Hematopoietic multipotent progenitor cell treated with erythropoietin and hydrocortisone succinate and interleukin-3 and kit ligand, for 17 days (in vitro differentiated cells): Measurements from ENCODE around the gene CDKN2B-AS1.

Experiments
- DNase-seq: peaks from one replicate; pipeline ENCODE4 v3.0.0-alpha.2; 2015; ENCODE audit warnings: low spot score

CDKN2B-AS1 gene

DNA sequence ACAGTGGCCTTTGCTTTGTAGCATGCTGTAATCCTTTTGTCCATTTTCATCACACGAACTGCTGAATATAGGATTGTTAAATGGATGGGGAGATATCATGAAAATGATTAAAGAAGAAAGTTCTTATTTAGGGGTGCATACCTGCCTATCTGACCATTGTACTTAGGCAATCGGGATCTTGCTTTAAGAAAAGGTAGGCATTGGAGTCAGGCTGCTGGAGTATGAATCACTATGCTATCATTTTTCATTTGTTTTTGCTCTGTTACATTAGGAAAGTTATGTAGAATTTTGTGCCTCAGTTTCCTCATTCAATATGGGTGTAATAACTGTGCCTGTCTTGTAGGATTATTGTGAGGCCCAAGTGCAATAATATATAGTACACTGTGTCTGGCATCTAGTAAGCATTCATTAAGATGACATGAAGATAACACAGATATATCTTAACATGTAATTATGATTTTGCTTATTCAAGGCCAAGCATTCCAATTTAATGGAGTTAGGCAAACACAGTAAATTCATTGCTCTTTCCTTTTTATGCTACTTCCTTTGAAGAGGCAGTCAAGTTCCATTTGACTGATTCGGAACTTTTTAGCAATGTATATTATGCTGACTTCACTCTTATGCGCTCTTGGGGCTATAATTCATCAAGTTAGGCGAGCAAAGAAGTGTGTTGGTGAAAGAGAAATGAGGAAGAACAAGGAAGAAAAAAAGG, 124.4 kb downstream of the CDKN2B-AS1 start:
- DNase-seq, result no peak

DNA sequence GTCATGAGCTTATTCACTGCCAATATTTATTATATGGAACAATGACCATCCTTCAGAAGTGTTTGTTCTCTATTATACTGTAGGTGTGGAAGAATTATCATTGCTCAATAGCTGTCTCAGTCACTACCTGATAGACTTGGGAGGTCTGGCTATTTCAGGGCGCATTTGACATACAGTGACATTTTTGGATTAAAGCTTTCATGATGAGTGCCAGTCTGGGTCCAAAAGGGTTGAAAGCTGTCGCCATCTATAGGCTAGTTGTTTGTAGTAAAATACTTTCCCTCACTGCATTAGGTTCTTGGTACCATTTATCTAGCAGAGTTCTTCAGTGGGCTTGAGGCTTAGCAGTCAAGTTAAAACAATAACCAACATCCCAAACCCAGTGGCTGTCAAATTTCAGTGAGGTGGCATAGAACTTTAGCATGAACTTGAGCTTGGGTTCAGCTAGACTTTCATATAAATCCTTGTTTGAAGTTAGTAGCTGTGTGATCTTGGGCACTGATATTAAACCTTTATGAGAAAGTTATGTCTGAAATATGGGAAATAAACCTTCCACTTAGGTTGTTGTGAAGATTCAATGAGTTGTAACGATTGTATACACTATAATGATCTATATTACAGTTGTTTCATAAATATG, 125.0 kb downstream of the CDKN2B-AS1 start:
- DNase-seq, result peak; percentile 5

GRCh38 chr9:22120159-22120549, 125.6 kb downstream of the CDKN2B-AS1 start:
- no peak for DNase-seq

- DNase-seq, result no peak
Measured at GRCh38 chr9:22120595-22120994, 126.0 kb downstream of the CDKN2B-AS1 start.

- DNase-seq, result no peak
Measured at GRCh38 chr9:22124263-22125011, 129.8 kb downstream of the CDKN2B-AS1 start.

DNA sequence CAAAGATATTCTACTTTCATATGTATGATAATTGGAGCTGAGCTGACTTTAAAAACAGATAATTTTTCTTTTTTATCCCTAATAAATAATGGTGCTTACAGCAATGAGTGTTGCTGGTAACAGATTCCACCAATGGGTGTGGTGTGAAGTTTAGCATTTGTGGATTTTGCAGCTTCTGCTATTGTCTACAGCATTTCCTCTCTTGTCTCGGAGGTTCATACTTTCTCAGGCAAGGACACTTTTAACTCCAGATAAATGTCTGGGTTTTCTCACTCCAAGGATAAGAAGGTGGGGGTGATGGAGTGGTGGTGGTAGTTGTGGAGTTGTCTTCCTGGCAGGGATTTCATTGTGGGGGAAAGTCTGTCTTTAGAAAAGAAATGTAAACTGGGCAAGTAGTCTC, 134.5 kb downstream of the CDKN2B-AS1 start:
- DNase-seq, result no peak

DNA sequence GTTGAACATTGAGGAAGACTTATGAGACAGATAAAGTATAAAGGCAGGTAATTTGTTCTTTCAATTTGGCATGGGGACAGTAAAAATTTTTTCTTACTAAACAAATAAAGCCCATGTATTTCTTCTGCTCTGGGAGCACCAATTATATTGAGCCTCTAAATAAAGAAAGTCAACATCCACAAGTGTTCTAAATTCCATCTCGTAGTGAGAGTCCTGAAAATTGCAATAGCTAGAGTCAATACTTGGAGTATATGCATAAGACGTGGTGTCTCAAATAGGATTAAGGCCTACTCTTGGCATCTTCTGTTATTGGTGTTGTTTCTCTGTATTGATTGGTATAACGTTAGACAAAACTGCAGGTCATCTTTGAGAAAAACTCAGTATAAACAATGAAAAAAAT, 135.0 kb downstream of the CDKN2B-AS1 start:
- no peak for DNase-seq

- DNase-seq, result no peak
Measured at GRCh38 chr9:22131817-22132216, 137.2 kb downstream of the CDKN2B-AS1 start.

GRCh38 chr9:22134390-22134789, 139.8 kb downstream of the CDKN2B-AS1 start:
- no peak for DNase-seq

DNA sequence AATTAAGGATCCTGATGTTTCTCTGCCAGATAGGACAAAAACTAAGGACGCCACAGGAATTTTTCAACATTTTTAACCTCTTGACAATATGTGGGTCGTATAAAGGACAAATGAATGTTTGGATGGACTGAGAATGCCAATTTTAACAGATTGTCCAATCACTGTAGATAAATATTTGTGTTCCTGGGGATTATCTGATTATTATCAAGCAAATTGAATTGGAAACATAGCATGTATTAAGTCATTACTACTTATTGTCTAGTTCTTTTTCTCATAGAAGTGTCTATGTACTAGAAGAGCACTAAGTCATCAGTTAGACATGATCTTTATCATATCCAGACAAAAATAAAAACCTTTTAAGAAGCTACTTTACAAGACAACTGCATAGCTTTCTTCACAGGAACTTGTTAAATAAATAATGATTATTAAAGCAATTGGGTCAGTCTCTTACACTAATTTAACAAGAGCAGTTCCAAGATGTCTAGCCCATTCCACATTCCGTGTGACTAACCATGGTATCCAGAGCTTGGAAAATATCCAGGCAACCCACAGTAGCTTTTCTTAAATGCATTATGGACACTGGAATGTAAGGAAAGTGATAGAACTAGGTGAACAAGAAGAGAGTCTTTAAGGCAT, 142.0 kb downstream of the CDKN2B-AS1 start:
- no peak for DNase-seq

GRCh38 chr9:22138956-22139660, 144.5 kb downstream of the CDKN2B-AS1 start:
- DNase-seq, result no peak

DNA sequence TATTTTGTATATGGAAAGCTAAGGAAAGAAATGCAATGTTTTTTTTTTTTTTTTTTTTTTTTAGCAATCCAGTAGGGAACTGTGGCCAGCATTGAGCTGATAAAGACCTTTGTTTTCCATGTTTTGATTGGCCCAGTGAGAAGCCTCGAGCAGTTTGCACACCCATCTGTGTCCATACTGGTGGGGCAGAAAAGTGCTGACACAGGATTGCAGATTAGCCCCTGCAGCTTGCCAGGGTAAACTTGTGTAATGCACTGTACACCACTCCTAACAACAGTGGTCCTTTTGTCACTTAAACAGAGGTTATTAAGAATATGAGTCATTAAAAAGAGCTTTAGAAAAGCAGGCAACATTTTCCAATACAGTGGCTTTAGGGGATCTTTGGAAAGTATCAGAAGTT, 147.3 kb downstream of the CDKN2B-AS1 start:
- no peak for DNase-seq

DNA sequence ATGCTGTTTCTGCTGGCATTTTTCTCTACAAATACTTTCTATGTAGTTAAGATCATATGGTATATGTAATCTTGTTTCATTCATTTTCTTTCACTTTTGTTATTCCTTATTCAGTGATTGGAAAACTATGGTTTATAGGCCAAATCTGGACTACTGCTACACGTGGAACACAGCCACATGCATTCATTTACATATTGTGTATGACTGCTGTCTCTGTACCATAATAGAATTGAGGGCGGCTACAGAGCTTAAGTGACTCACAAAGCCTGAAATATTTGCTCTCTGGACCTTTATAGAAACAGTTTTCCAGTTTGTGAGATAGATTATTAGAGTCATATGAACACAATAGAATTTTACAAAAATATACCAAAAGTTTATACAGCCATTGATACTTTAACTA, 148.1 kb downstream of the CDKN2B-AS1 start:
- no peak for DNase-seq

DNA sequence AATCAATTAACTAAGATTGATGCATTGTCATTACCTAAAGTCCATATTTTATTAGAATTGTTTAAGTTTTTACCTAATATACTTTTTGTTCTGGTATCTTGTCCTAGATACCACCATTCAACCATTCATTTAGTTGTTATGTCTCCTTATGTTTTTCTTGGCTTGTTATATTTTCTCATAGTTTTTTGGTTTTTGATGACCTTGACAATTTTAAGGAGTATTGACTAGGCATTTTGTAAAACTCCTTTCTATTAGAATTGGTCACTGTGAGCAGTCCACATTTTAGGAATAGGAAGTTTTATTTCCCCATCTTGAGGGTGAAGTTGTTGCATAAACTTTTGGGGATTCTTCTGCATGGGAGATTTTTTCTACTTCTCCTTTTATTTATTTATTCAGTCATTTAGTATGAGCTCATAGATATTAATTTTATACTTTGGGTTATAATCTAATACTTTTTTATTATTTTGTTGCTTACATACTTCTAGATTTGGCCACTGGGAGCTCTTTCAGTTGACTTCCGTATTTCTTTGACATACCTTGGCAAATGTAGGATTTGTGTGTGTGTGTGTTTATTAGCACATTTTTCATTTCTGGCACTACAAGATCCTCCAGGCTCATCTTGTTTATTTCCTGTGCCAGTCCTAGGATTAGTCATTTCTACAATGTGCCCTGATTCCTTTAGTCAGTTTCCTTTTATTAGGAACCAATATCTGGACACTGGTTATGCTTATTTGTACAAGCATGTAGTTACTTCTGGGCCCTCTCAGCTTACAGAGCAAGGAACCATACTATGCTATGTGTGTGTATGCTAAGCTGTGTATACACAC, 149.4 kb downstream of the CDKN2B-AS1 start:
- DNase-seq, result no peak

DNA sequence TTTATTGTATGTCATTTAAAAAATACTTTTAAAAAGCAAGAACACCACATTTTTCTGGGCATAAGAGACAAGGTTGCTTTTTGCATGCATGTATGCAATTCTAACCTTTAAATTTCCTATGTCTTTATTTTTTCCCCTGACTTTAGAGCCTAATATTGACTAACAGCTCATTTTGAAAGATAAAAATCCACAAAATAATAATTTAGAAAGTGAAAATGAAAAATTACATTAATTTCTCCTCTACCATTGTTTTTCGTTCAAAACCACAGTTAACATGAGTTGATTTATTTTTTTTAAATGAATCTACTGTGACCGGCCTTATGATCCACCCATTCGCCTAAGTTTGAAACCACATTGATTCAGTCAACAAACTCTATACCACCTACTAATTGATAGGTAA, 152.0 kb downstream of the CDKN2B-AS1 start:
- no peak for DNase-seq

- DNase-seq, result no peak
Measured at GRCh38 chr9:22147813-22148527, 153.4 kb downstream of the CDKN2B-AS1 start.

DNA sequence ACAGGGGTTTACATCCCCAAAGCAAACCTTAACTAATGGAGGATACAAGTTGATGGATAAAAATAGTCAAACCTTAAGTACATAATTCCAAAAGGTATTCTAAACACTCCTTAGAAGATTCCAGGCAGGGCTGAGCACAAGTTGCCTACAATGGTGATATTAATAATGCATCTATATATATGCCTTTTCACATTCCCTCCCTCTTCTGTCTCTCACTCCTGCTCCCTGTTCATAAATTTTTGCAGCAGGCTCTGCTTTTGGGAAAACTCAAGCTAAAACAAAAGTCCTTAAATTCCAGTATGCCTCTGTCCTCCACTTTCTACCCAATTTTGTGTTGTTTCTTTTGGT, 153.9 kb downstream of the CDKN2B-AS1 start:
- no peak for DNase-seq

- DNase-seq, result no peak
Measured at GRCh38 chr9:22148876-22149637, 154.5 kb downstream of the CDKN2B-AS1 start.

DNA sequence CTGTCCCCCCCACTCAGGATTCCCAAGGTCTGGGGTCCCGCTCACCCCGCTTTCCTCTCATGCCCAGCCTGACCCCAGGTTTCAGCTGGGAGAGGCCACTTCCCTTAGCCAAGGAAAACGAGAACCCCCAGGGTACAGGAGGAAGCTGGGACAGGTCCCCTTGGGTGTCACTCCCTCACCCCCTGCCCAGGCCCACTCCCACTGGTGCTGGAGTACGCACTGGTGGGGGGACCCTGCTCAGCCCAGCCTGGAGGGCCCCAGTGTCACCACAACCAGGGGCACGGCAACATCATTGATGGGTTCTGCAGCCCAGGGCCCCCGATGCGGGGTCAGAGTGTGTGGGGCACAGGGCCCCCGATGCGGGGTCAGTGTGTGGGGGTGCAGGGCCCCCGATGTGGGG, 159.5 kb downstream of the CDKN2B-AS1 start:
- no peak for DNase-seq

DNA sequence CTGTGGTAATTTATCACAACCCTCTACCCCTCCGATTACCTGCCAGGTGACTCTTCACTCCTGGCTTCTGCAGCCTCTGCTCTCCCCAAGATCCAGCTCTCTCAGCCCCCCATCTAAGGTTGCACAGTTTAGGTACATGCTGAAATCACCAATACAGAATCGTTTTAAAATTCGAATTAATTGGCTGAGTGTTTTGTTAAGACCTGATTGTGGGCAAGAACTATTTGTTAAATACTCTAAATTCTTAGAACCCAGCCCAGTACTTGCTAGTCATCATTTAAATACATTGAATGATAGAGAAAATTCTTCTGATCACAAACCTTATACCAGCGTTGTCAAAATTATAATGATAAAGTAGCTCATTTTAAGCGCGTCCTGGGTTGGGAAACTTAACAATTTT, 162.0 kb downstream of the CDKN2B-AS1 start:
- DNase-seq, result no peak
